OCI-LY7 (cell line): ENCODE data around the gene ADAM22.

Experiments used
- EZH2phosphoT487 ChIP-seq: fragments of 200-600 bp; sonication (generic); IDR thresholded peaks from 2 replicates; pipeline ENCODE4 v1.6.1; 2018; ENCODE audit warnings: low read depth, borderline replicate concordance, mild to moderate bottlenecking, mixed run types, antibody characterized with exemption, low read length, moderate library complexity, mixed read lengths
- TF ChIP-seq, protein P1 (sequence below): fragments of 200-600 bp; sonication (generic); conservative IDR thresholded peaks from 2 replicates; pipeline ENCODE4 v1.5.1; 2014; ENCODE audit warnings: mild to moderate bottlenecking, antibody characterized with exemption, low read length, moderate library complexity, mixed read lengths

DNA sequence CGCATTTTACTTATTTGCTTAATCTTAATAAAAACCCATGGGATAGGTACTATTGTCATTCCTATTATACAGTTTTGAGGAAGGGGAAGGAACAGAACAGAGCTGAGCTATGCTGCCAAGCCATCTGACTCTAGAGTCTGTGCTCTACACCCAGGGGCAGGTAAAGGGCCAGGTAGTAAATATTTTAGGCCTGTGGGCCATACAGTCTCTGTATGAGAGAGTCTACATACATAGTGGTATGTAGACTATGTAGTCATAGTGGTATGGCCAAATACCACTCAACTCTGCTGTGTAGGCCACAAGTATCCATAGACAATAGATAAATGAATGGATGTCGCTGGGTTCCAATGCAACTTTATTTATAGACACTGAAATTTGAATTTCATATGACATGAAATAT, 289.2 kb downstream of the ADAM22 start:
- TF ChIP-seq, protein P1, sequence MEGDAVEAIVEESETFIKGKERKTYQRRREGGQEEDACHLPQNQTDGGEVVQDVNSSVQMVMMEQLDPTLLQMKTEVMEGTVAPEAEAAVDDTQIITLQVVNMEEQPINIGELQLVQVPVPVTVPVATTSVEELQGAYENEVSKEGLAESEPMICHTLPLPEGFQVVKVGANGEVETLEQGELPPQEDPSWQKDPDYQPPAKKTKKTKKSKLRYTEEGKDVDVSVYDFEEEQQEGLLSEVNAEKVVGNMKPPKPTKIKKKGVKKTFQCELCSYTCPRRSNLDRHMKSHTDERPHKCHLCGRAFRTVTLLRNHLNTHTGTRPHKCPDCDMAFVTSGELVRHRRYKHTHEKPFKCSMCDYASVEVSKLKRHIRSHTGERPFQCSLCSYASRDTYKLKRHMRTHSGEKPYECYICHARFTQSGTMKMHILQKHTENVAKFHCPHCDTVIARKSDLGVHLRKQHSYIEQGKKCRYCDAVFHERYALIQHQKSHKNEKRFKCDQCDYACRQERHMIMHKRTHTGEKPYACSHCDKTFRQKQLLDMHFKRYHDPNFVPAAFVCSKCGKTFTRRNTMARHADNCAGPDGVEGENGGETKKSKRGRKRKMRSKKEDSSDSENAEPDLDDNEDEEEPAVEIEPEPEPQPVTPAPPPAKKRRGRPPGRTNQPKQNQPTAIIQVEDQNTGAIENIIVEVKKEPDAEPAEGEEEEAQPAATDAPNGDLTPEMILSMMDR = no peak
- no peak for TF ChIP-seq EZH2phosphoT487
